Dermis blood vessel endothelial cell (primary cell): ENCODE results near the gene TFF1. TPM values are rescaled to one million over a fixed set of nuclear protein-coding genes. Genes with fewer than 3 reads are reported as not detected.
A peak's percentile ranks its signal among the peaks of the same experiment; 100 is the strongest.

ENCODE experiments used
- DNase-seq: peaks from one replicate; pipeline ENCODE4 v3.0.0; 2010
- total RNA-seq: library from RNA; depleted of rRNA; stranded (reverse); fragments of >200 nt; gene quantifications from 2 replicates; pipeline ENCODE4 v1.2.3, GENCODE V29; 2014

The TFF1 gene
- total RNA-seq, 1 donor from 2014 or later = not detected

- no peak for DNase-seq
Measured at GRCh38 chr21:42341776-42342542, 24.4 kb downstream of the TFF1 start.

- DNase-seq = no peak
Measured at GRCh38 chr21:42340187-42341050, 25.9 kb downstream of the TFF1 start.

GRCh38 chr21:42338729-42339715 is 27.3 kb downstream of the TFF1 start:
- no peak for DNase-seq

- DNase-seq = peak; percentile 78
Measured at GRCh38 chr21:42337830-42338728, 28.3 kb downstream of the TFF1 start.

- DNase-seq = no peak
Measured at GRCh38 chr21:42337276-42337675, 29.1 kb downstream of the TFF1 start.

GRCh38 chr21:42336054-42336453 is 30.3 kb downstream of the TFF1 start:
- DNase-seq = no peak

GRCh38 chr21:42332557-42333317 is 33.6 kb downstream of the TFF1 start:
- no peak for DNase-seq

- DNase-seq = no peak
Measured at GRCh38 chr21:42331660-42332059, 34.7 kb downstream of the TFF1 start.

GRCh38 chr21:42330380-42331371 is 35.7 kb downstream of the TFF1 start:
- no peak for DNase-seq

- DNase-seq = no peak
Measured at GRCh38 chr21:42324896-42325295, 41.4 kb downstream of the TFF1 start.

- DNase-seq = no peak
Measured at GRCh38 chr21:42321845-42322244, 44.5 kb downstream of the TFF1 start.

GRCh38 chr21:42321231-42321630 is 45.1 kb downstream of the TFF1 start:
- DNase-seq = no peak

GRCh38 chr21:42320791-42321190 is 45.5 kb downstream of the TFF1 start:
- DNase-seq = no peak

GRCh38 chr21:42319851-42320572 is 46.3 kb downstream of the TFF1 start:
- no peak for DNase-seq

- peak; percentile 45 for DNase-seq
Measured at GRCh38 chr21:42319376-42319775, 47.0 kb downstream of the TFF1 start.

GRCh38 chr21:42317826-42318746 is 48.2 kb downstream of the TFF1 start:
- no peak for DNase-seq

- no peak for DNase-seq
Measured at GRCh38 chr21:42317341-42317741, 49.0 kb downstream of the TFF1 start.

- no peak for DNase-seq
Measured at GRCh38 chr21:42316891-42317290, 49.4 kb downstream of the TFF1 start.
